GM15510 (cell line): Measurements from ENCODE around the gene D2HGDH.

Experiments
- POLR2A ChIP-seq: IDR thresholded peaks from 3 replicates; pipeline ENCODE4 v1.6.1; 2011; ENCODE audit warnings: borderline replicate concordance; ENCODE audit not compliant: insufficient read length; ENCODE audit errors: extremely low read depth

D2HGDH gene

GRCh38 chr2:241738040-241738686, 3.7 kb downstream of the D2HGDH start:
- no peak for TF ChIP-seq POLR2A

GRCh38 chr2:241739177-241739576, 4.7 kb downstream of the D2HGDH start:
- no peak for TF ChIP-seq POLR2A

GRCh38 chr2:241739651-241740050, 5.2 kb downstream of the D2HGDH start:
- no peak for TF ChIP-seq POLR2A

GRCh38 chr2:241741016-241741415, 6.6 kb downstream of the D2HGDH start:
- TF ChIP-seq POLR2A: no peak

- no peak for TF ChIP-seq POLR2A
Observed at GRCh38 chr2:241742320-241742939, 8.0 kb downstream of the D2HGDH start.

- no peak for TF ChIP-seq POLR2A
Observed at GRCh38 chr2:241743620-241744019, 9.2 kb downstream of the D2HGDH start.

GRCh38 chr2:241744028-241744754, 9.8 kb downstream of the D2HGDH start:
- no peak for TF ChIP-seq POLR2A

- TF ChIP-seq POLR2A: no peak
Observed at GRCh38 chr2:241745276-241745675, 10.8 kb downstream of the D2HGDH start.

GRCh38 chr2:241746084-241746483, 11.7 kb downstream of the D2HGDH start:
- TF ChIP-seq POLR2A: no peak

GRCh38 chr2:241748468-241749256, 14.2 kb downstream of the D2HGDH start:
- no peak for TF ChIP-seq POLR2A

GRCh38 chr2:241750076-241750840, 15.8 kb downstream of the D2HGDH start:
- TF ChIP-seq POLR2A: no peak

- no peak for TF ChIP-seq POLR2A
Observed at GRCh38 chr2:241751152-241751551, 16.7 kb downstream of the D2HGDH start.

- TF ChIP-seq POLR2A: no peak
Observed at GRCh38 chr2:241751776-241752175, 17.3 kb downstream of the D2HGDH start.

GRCh38 chr2:241752253-241752652, 17.8 kb downstream of the D2HGDH start:
- no peak for TF ChIP-seq POLR2A
